ENCODE results near the gene CDX2.
"Not testable (repeated sequence)": the region's sequence is repeated elsewhere in the genome, so short reads cannot be mapped to it uniquely, and the experiment has no call there.

The CDX2 gene

GRCh38 chr13:27965740-27966640 is 3.1 kb downstream of the CDX2 start:
- Histone ChIP-seq H3K27me3 (ENCODE audit: insufficient read depth, low read length) (peaks cover 98% of the 10 kb centered on the region), H3K4me1 (ENCODE audit: insufficient read depth, low read length) (no peaks in the 10 kb centered on the region), H3K4me3 (ENCODE audit: low read length) (no peak overlapping the region), H2AFZ (ENCODE audit: low read depth, low read length) (no peak overlapping the region), H3K9me3 (ENCODE audit: low read length) (no peaks in the 10 kb centered on the region), H3K36me3 (ENCODE audit: insufficient read depth, low read length) (no peaks in the 10 kb centered on the region)

- Histone ChIP-seq H3K4me1 (ENCODE audit: insufficient read depth, low read length) (peaks cover 1% of the 10 kb centered on the region), H2AFZ (ENCODE audit: low read depth, low read length) (no peak overlapping the region), H3K36me3 (ENCODE audit: insufficient read depth, low read length) (no peaks in the 10 kb centered on the region), H3K9me3 (ENCODE audit: low read length) (no peaks in the 10 kb centered on the region), H3K4me3 (ENCODE audit: low read length) (no peak overlapping the region), H3K27me3 (ENCODE audit: insufficient read depth, low read length) (peaks cover 98% of the 10 kb centered on the region)
Measured at GRCh38 chr13:27965343-27965739, 3.8 kb downstream of the CDX2 start.

GRCh38 chr13:27964741-27965323 is 4.3 kb downstream of the CDX2 start:
- Histone ChIP-seq H3K9me3 (ENCODE audit: low read length) (no peaks in the 10 kb centered on the region), H3K4me1 (ENCODE audit: insufficient read depth, low read length) (peaks cover 2% of the 10 kb centered on the region), H3K4me3 (ENCODE audit: low read length) (no peak overlapping the region), H3K36me3 (ENCODE audit: insufficient read depth, low read length) (no peaks in the 10 kb centered on the region), H3K27me3 (ENCODE audit: insufficient read depth, low read length) (peaks cover 98% of the 10 kb centered on the region), H2AFZ (ENCODE audit: low read depth, low read length) (no peak overlapping the region)

- not testable (repeated sequence) for H2AFZ ChIP-seq (ENCODE audit: low read depth, low read length); H3K4me3 ChIP-seq (ENCODE audit: low read length)
- H3K27me3 ChIP-seq (ENCODE audit: insufficient read depth, low read length), result peaks cover 98% of the 10 kb centered on the region
Measured at GRCh38 chr13:27964206-27964605, 4.9 kb downstream of the CDX2 start.

GRCh38 chr13:27963491-27963890 is 5.6 kb downstream of the CDX2 start:
- Histone ChIP-seq H3K27me3 (ENCODE audit: insufficient read depth, low read length) (peaks cover 98% of the 10 kb centered on the region), H3K36me3 (ENCODE audit: insufficient read depth, low read length) (no peaks in the 10 kb centered on the region), H3K9me3 (ENCODE audit: low read length) (no peaks in the 10 kb centered on the region), H3K4me1 (ENCODE audit: insufficient read depth, low read length) (peaks cover 2% of the 10 kb centered on the region), H2AFZ (ENCODE audit: low read depth, low read length) (no peak overlapping the region), H3K4me3 (ENCODE audit: low read length) (no peak overlapping the region)

More at GRCh38 chr13:27964206-27964605, 4.9 kb downstream of the CDX2 start:
- H3K9me3 ChIP-seq (ENCODE audit: low read length); H3K36me3 ChIP-seq (ENCODE audit: insufficient read depth, low read length); H3K4me1 ChIP-seq (ENCODE audit: insufficient read depth, low read length): not testable (repeated sequence)

- H3K4me1 ChIP-seq (ENCODE audit: insufficient read depth, low read length), result peaks cover 2% of the 10 kb centered on the region
- H3K9me3 ChIP-seq (ENCODE audit: low read length), result no peaks in the 10 kb centered on the region
Measured at GRCh38 chr13:27962982-27963381, 6.1 kb downstream of the CDX2 start.

GRCh38 chr13:27962128-27962841 is 6.8 kb downstream of the CDX2 start:
- Histone ChIP-seq H3K9me3 (ENCODE audit: low read length) (no peaks in the 10 kb centered on the region), H3K4me3 (ENCODE audit: low read length) (no peak overlapping the region), H3K27me3 (ENCODE audit: insufficient read depth, low read length) (peaks cover 92% of the 10 kb centered on the region), H2AFZ (ENCODE audit: low read depth, low read length) (no peak overlapping the region), H3K36me3 (ENCODE audit: insufficient read depth, low read length) (no peaks in the 10 kb centered on the region), H3K4me1 (ENCODE audit: insufficient read depth, low read length) (peaks cover 2% of the 10 kb centered on the region)

More at GRCh38 chr13:27962982-27963381, 6.1 kb downstream of the CDX2 start:
- Histone ChIP-seq H3K27me3 (ENCODE audit: insufficient read depth, low read length) (peaks cover 95% of the 10 kb centered on the region), H2AFZ (ENCODE audit: low read depth, low read length) (no peak overlapping the region), H3K36me3 (ENCODE audit: insufficient read depth, low read length) (no peaks in the 10 kb centered on the region), H3K4me3 (ENCODE audit: low read length) (no peak overlapping the region)

- Histone ChIP-seq H3K36me3 (ENCODE audit: insufficient read depth, low read length) (no peaks in the 10 kb centered on the region), H3K27me3 (ENCODE audit: insufficient read depth, low read length) (peaks cover 91% of the 10 kb centered on the region), H2AFZ (ENCODE audit: low read depth, low read length) (no peak overlapping the region), H3K4me1 (ENCODE audit: insufficient read depth, low read length) (peaks cover 2% of the 10 kb centered on the region), H3K4me3 (ENCODE audit: low read length) (no peak overlapping the region), H3K9me3 (ENCODE audit: low read length) (no peaks in the 10 kb centered on the region)
Measured at GRCh38 chr13:27961227-27962085, 7.7 kb downstream of the CDX2 start.

- Histone ChIP-seq H3K27me3 (ENCODE audit: insufficient read depth, low read length) (peaks cover 89% of the 10 kb centered on the region), H3K4me1 (ENCODE audit: insufficient read depth, low read length) (peaks cover 2% of the 10 kb centered on the region), H2AFZ (ENCODE audit: low read depth, low read length) (no peak overlapping the region), H3K9me3 (ENCODE audit: low read length) (no peaks in the 10 kb centered on the region), H3K4me3 (ENCODE audit: low read length) (peak overlapping the region; percentile 19), H3K36me3 (ENCODE audit: insufficient read depth, low read length) (no peaks in the 10 kb centered on the region)
Measured at GRCh38 chr13:27960362-27961226, 8.5 kb downstream of the CDX2 start.

GRCh38 chr13:27959976-27960361 is 9.1 kb downstream of the CDX2 start:
- no peak overlapping the region for H2AFZ ChIP-seq (ENCODE audit: low read depth, low read length)
- H3K27me3 ChIP-seq (ENCODE audit: insufficient read depth, low read length), result peaks cover 88% of the 10 kb centered on the region
- no peaks in the 10 kb centered on the region for H3K36me3 ChIP-seq (ENCODE audit: insufficient read depth, low read length)
- H3K4me1 ChIP-seq (ENCODE audit: insufficient read depth, low read length), result peaks cover 2% of the 10 kb centered on the region
- no peak overlapping the region for H3K4me3 ChIP-seq (ENCODE audit: low read length)
- H3K9me3 ChIP-seq (ENCODE audit: low read length), result no peaks in the 10 kb centered on the region

GRCh38 chr13:27956576-27957300 is 12.4 kb downstream of the CDX2 start:
- no peaks in the 10 kb centered on the region for H3K9me3 ChIP-seq (ENCODE audit: low read length)
- no peaks in the 10 kb centered on the region for H3K36me3 ChIP-seq (ENCODE audit: insufficient read depth, low read length)
- no peak overlapping the region for H3K4me3 ChIP-seq (ENCODE audit: low read length)
- peaks cover 2% of the 10 kb centered on the region for H3K4me1 ChIP-seq (ENCODE audit: insufficient read depth, low read length)
- H3K27me3 ChIP-seq (ENCODE audit: insufficient read depth, low read length), result peaks cover 85% of the 10 kb centered on the region
- no peak overlapping the region for H2AFZ ChIP-seq (ENCODE audit: low read depth, low read length)
